D721Med (cell line): ENCODE results near the gene SIM1.

Experiments
- DNase-seq: peaks from one replicate; pipeline ENCODE4 v3.0.0; 2011; ENCODE audit warnings: low spot score; ENCODE audit not compliant: insufficient read length
- FAIRE-seq: peaks from 2 replicates; lab custom pipeline; 2011; peaks lifted over from hg19 to GRCh38; lab: Jason Lieb, UNC
- CTCF ChIP-seq: IDR thresholded peaks from 2 replicates; pipeline ENCODE4 v1.5.1; 2012; ENCODE audit warnings: mild to moderate bottlenecking, control low read depth; ENCODE audit not compliant: insufficient read depth; ENCODE audit errors: missing control alignments

The SIM1 gene

GRCh38 chr6:100447081-100447899 is 17.4 kb downstream of the SIM1 start:
- no peak for FAIRE-seq
- TF ChIP-seq CTCF: no peak
- no peak for DNase-seq

DNA sequence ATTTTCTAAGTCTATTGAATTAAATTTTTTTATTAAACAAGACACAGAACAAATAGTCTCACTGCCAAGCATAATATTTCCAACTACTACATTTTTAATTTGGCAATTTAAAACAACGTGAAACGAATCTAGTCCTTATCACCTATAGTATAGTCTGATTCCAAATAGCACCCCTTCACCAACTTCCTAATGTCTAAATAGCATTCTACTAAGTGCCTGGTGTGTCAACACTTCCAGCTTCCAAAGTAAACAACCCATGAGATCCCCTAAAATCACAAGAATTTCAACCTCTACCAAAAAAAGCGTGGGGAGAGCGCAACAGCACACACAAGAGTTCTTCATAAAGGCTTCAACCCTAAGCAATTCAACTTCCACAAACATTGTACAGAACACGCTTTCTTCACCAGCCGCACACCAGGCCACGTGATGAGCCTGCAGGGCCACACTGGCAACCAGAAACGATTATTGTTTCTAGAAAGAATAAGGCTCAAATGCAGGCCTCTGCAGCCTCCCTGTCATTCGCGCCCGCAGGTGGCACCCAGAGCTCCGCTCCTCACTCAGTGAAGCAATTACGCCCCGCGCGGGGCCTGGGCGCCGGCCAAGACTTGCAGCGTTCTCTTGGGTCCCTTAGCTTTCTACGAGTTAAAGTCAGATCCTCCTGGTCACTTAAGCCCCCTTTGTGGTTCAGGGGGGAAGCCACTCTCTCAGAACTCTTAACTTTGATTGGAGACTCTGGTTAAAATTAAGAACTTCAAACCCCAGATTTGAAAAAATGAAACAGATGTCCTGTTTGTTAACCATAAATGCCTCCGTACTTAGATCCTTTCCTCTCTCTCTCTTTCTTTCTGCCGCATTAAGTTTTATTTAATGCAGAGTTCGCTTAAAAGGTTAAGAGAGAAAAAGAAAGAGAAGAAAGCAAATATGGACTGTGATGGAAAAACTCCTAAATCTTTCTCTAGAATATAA is 18.3 kb downstream of the SIM1 start:
- no peak for DNase-seq
- FAIRE-seq: no peak
- TF ChIP-seq CTCF: no peak

DNA sequence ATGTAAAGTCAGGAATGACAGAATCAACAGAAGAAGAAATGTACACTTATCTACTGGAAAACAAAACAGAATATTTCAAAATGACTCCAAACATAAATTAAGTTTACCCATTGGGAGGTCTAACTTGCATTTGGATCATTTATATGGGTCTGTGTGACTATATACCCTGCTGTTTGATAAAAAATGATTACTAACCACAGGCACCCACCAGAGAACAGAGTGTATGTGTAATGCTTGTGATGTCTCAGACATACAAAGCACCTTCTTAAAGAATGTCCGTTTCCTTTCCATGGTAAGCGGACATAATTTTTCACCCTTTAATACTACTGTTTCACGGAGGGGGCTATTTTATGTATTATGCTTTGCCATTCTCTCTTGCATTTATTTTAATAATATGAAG is 19.2 kb downstream of the SIM1 start:
- FAIRE-seq (no peak), DNase-seq (no peak)
- no peak for TF ChIP-seq CTCF

DNA sequence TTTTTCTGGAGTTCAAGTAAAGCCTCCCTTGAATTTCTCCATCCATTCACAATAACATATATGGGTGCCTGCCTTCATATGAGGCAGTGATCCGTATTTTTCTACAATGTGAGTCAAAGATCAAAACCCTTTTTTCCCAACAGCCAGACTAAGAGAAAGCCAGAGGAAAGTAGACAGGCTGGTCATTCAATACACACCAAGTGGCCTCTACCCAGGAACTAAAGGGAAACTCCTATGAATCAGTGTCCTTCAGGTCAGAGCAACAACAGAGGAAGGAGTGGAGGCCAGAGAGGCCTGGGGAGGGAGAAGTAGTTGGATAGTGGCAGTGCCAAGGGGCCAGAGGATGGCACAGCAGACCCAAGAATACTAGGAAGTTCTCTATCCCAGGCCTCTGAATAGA is 23.8 kb downstream of the SIM1 start:
- no peak for DNase-seq
- FAIRE-seq: no peak
- TF ChIP-seq CTCF: no peak

DNA sequence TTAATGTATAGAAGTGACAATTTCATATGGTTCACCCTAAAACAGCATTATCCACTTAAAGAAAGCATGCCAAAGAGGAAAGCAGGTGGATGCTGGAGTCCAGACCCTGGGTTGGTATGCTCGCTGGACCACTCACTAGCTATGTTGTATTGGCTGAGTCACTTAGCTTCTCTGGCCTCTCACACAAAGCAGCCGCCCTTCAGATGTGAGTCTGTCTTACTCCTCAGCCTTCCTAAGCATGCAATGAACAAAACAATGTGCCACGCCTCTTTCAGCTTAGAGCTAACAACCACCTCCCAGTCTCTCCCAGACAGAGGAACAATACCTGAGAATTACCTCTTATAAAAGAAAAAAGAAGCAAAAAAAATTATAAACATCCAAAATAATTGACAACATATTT is 29.4 kb downstream of the SIM1 start:
- no peak for TF ChIP-seq CTCF
- no peak for DNase-seq
- FAIRE-seq: no peak

- DNase-seq (no peak), FAIRE-seq (no peak)
- no peak for TF ChIP-seq CTCF
Observed at GRCh38 chr6:100433726-100434435, 30.8 kb downstream of the SIM1 start.
